Ishikawa (cell line): ENCODE data around the gene GPX3.

ENCODE experiments used
- CEBPB ChIP-seq: IDR thresholded peaks from 2 replicates; pipeline ENCODE4 v1.6.1; 2012
- TF ChIP-seq, protein P1 (sequence below): IDR thresholded peaks from 2 replicates; pipeline ENCODE4 v1.6.1; 2012; ENCODE audit warnings: low read depth, mild to moderate bottlenecking

DNA sequence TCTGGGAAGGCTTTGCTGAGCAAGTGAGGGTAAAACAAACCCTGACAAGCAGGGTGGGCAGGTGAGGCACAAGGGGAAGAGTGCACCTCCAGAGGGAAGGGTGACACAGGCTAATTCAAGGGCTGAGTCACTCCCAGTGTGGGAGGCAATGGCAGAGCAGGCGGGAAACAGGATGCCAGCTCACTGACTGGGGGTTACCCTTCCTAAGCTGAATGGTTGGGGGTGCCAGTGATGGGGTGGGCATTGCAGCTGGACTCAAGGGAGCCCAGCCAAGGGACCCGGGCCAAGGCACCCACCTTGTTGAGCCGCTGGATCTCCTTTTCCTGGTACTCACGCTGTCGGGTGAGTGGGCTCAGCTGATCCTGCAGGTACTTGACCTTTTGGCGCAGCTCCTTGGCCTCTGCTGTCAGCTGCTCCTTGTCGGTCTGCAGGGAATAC lies 18.4 kb downstream of the GPX3 start:
- TF ChIP-seq CEBPB: no peak
- TF ChIP-seq, protein P1, sequence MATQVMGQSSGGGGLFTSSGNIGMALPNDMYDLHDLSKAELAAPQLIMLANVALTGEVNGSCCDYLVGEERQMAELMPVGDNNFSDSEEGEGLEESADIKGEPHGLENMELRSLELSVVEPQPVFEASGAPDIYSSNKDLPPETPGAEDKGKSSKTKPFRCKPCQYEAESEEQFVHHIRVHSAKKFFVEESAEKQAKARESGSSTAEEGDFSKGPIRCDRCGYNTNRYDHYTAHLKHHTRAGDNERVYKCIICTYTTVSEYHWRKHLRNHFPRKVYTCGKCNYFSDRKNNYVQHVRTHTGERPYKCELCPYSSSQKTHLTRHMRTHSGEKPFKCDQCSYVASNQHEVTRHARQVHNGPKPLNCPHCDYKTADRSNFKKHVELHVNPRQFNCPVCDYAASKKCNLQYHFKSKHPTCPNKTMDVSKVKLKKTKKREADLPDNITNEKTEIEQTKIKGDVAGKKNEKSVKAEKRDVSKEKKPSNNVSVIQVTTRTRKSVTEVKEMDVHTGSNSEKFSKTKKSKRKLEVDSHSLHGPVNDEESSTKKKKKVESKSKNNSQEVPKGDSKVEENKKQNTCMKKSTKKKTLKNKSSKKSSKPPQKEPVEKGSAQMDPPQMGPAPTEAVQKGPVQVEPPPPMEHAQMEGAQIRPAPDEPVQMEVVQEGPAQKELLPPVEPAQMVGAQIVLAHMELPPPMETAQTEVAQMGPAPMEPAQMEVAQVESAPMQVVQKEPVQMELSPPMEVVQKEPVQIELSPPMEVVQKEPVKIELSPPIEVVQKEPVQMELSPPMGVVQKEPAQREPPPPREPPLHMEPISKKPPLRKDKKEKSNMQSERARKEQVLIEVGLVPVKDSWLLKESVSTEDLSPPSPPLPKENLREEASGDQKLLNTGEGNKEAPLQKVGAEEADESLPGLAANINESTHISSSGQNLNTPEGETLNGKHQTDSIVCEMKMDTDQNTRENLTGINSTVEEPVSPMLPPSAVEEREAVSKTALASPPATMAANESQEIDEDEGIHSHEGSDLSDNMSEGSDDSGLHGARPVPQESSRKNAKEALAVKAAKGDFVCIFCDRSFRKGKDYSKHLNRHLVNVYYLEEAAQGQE: no peak
